Endothelial cell of umbilical vein (primary cell): ENCODE data around the gene AIM2. TPM values are rescaled to one million over a fixed set of nuclear protein-coding genes. Genes with fewer than 3 reads are reported as not detected.

Source experiments
- BruUV-seq: library from RNA; stranded (reverse); fragments of 400-500 nt; replicated peaks from 2 replicates; lab custom pipeline; 2021; lab: Mats Ljungman, UMichigan
- CTCF ChIA-PET: fragments of 300-600, 350-600 bp; sonication (Branson Sonifier 250); formaldehyde crosslinking; loops from one replicate; lab custom pipeline; 2021; ENCODE audit warnings: antibody characterized with exemption, inconsistent platforms; lab: Charles Lee
- POLR2A ChIA-PET: fragments of 300-600, 350-600 bp; sonication (Branson Sonifier 250); formaldehyde crosslinking; loops from one replicate; lab custom pipeline; 2021; ENCODE audit warnings: antibody characterized with exemption, inconsistent platforms; lab: Charles Lee
- DNase-seq: peaks from one replicate; pipeline ENCODE4 v3.0.0-alpha.2; 2011; ENCODE audit warnings: low read depth, low spot score
- FAIRE-seq: peaks from 2 replicates; lab custom pipeline; 2011; peaks lifted over from hg19 to GRCh38; lab: Jason Lieb, UNC
- H2AFZ ChIP-seq: 2 replicates; pipeline ENCODE4 v1.6.0; 2012; ENCODE audit warnings: low read depth, low read length, control low read depth, inconsistent platforms
- H3K27ac ChIP-seq: 2 replicates; pipeline ENCODE4 v1.5.1; 2011; ENCODE audit warnings: low read depth, mild to moderate bottlenecking, control low read depth, low read length, moderate library complexity; ENCODE audit not compliant: insufficient read depth
- H3K27me3 ChIP-seq, 2 experiments: 2 replicates each; pipeline versions ENCODE4 v1.6.0 to v1.6.1; 2011; ENCODE audit warnings: low read length in 2 of 2, mixed read lengths in 1 of 2; ENCODE audit not compliant: control insufficient read depth in 2 of 2, insufficient read depth in 2 of 2
- H3K36me3 ChIP-seq, 2 experiments: 2 replicates in 1 of 2; 3 replicates in 1 of 2; pipeline ENCODE4 v1.5.1; 2011; ENCODE audit warnings: low read length in 2 of 2, mild to moderate bottlenecking in 1 of 2, moderate library complexity in 1 of 2; ENCODE audit not compliant: control insufficient read depth in 2 of 2, insufficient read depth in 2 of 2; ENCODE audit errors: extremely low read depth in 1 of 2
- H3K4me1 ChIP-seq: 3 replicates; pipeline ENCODE4 v1.5.1; 2011; ENCODE audit warnings: mild to moderate bottlenecking, low read length; ENCODE audit not compliant: control insufficient read depth, insufficient read depth; ENCODE audit errors: extremely low read depth
- H3K4me2 ChIP-seq: 2 replicates; pipeline ENCODE4 v1.6.1; 2011; ENCODE audit warnings: low read length, control low read depth, mixed read lengths; ENCODE audit not compliant: insufficient read depth
- H3K4me3 ChIP-seq, 3 experiments: fragments of 200-600 bp in 1 of 3; sonication (generic), shearing (Covaris generic) in 1 of 3; replicated peaks in 1 of 3; 2 replicates each; pipeline ENCODE4 v1.5.1; 2011 to 2016; ENCODE audit warnings: control low read depth in 3 of 3, low read length in 3 of 3, mild to moderate bottlenecking in 2 of 3, inconsistent platforms in 1 of 3, low read depth in 1 of 3, moderate library complexity in 1 of 3; ENCODE audit not compliant: insufficient read depth in 1 of 3
- H3K79me2 ChIP-seq: 2 replicates; pipeline ENCODE4 v1.6.0; 2012; ENCODE audit warnings: low read length, inconsistent platforms; ENCODE audit not compliant: control insufficient read depth, insufficient read depth
- H3K9ac ChIP-seq: replicated peaks from 2 replicates; pipeline ENCODE3; 2011; ENCODE audit warnings: low read length, control low read depth; ENCODE audit not compliant: insufficient read depth; ENCODE audit errors: extremely low read depth
- H3K9me1 ChIP-seq: replicated peaks from 3 replicates; pipeline ENCODE4 v1.6.0; 2011; ENCODE audit warnings: mild to moderate bottlenecking, low read length; ENCODE audit not compliant: control insufficient read depth, insufficient read depth; ENCODE audit errors: extremely low read depth
- H3K9me3 ChIP-seq: replicated peaks from 2 replicates; pipeline ENCODE4 v1.5.1; 2012; ENCODE audit warnings: low read length, inconsistent platforms; ENCODE audit not compliant: control insufficient read depth, insufficient read depth
- H4K20me1 ChIP-seq: replicated peaks from 2 replicates; pipeline ENCODE3; 2011; ENCODE audit warnings: mild to moderate bottlenecking, low read length; ENCODE audit not compliant: control insufficient read depth, insufficient read depth; ENCODE audit errors: extremely low read depth
- EZH2 ChIP-seq: IDR thresholded peaks from 2 replicates; pipeline ENCODE4 v1.6.1; 2012; ENCODE audit warnings: borderline replicate concordance, low read depth, mild to moderate bottlenecking, moderate library complexity, low read length, inconsistent platforms; ENCODE audit not compliant: severe bottlenecking
- FOS ChIP-seq: IDR thresholded peaks from 2 replicates; pipeline ENCODE4 v1.6.1; 2011; ENCODE audit warnings: mild to moderate bottlenecking, low read length, moderate library complexity, borderline replicate concordance; ENCODE audit not compliant: insufficient read depth
- dilution Hi-C: fragments of 300-500 bp; cut with MboI; formaldehyde crosslinking; loops from one replicate; pipeline ENCODE4 v1.15.0; 2019; ENCODE audit warnings: low sequenced_read_pairs; ENCODE audit not compliant: extremely low pct_ligation_motif_present
- intact Hi-C: fragments of 100-400 bp; cut with micrococcal nuclease; formaldehyde crosslinking; loops from one replicate; pipeline ENCODE4 v1.10.0; 2022
- polyA plus RNA-seq, 4 experiments: library from polyadenylated mRNA; depleted of rRNA in 3 of 4; stranded (reverse) in 3 of 4; unstranded in 1 of 4; fragments of >200 nt; gene quantifications; 2 replicates each; pipeline versions ENCODE4 v1.2.1 to v1.2.3, GENCODE V29; 2011 to 2012; ENCODE audit warnings: missing spikeins in 1 of 4
- total RNA-seq: library from RNA; stranded (reverse); gene quantifications from 2 replicates; pipeline ENCODE4 v1.2.3, GENCODE V29; 2021
- TF ChIP-seq, protein P1 (sequence below), 2 donors: IDR thresholded peaks; 1 replicate in 1 of 2; 2 replicates in 1 of 2; pipeline ENCODE4 v1.5.1; 2011; ENCODE audit warnings: low read length in 2 of 2, mild to moderate bottlenecking in 2 of 2, moderate library complexity in 2 of 2, control low read depth in 1 of 2, inconsistent platforms in 1 of 2, low read depth in 1 of 2; ENCODE audit not compliant: insufficient read depth in 1 of 2; ENCODE audit errors: extremely low read depth in 1 of 2

AIM2 gene
- total and polyA plus RNA-seq, 2 donors (not counting 3 experiments of a cell fraction or from before 2014, with no cell fraction given) = not detected

DNA sequence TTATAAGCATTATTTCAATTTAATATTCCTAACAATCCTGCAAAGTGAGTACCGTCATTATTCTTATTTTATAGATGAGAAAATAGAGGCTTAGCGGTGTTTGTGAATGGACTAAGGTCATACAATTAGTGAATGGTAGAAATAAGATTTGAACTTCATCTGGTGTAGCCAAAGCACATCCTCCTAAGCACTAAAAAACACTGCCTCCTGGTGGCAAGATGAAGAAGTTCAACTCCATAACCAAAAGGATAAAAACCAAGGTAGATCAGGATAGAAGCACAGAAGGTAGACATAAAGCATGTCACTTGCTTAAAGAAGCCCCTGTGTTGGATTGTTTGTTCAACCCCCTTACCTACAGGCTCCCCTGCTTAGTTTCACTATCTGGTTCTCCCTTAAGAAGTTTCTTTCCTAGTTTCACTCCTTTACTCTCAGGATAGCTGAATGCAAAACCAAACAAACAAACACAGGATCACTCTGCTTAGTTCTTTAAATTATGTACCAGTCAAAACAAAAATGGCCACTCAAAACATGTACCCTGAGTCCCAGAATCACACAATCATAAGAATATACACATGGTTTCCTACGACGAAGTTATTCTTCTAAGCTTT is 12.7 kb upstream of the AIM2 start:
- TF ChIP-seq EZH2 (no peak), FOS (no peak)
- TF ChIP-seq, protein P1, sequence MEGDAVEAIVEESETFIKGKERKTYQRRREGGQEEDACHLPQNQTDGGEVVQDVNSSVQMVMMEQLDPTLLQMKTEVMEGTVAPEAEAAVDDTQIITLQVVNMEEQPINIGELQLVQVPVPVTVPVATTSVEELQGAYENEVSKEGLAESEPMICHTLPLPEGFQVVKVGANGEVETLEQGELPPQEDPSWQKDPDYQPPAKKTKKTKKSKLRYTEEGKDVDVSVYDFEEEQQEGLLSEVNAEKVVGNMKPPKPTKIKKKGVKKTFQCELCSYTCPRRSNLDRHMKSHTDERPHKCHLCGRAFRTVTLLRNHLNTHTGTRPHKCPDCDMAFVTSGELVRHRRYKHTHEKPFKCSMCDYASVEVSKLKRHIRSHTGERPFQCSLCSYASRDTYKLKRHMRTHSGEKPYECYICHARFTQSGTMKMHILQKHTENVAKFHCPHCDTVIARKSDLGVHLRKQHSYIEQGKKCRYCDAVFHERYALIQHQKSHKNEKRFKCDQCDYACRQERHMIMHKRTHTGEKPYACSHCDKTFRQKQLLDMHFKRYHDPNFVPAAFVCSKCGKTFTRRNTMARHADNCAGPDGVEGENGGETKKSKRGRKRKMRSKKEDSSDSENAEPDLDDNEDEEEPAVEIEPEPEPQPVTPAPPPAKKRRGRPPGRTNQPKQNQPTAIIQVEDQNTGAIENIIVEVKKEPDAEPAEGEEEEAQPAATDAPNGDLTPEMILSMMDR (IDR thresholded peaks at IDR 0.05; ENCODE audit: extremely low read depth in 1 of 2, insufficient read depth in 1 of 2, low read depth in 1 of 2, low read length in 2 of 2) = peak; percentile 19 to 32
- no peaks in the 10 kb centered on the region for H4K20me1 ChIP-seq
- no peak overlapping the region for H3K27ac ChIP-seq
- DNase-seq (no peak), FAIRE-seq (no peak)
- no peak overlapping the region for H3K4me3 ChIP-seq
- H3K4me2 ChIP-seq = no peak overlapping the region
- no peaks in the 10 kb centered on the region for H3K9me1 ChIP-seq
- no peaks in the 10 kb centered on the region for H3K36me3 ChIP-seq
- intact Hi-C loops (no loop called here), dilution Hi-C loops (no loop called here)
- H3K9ac ChIP-seq = no peak overlapping the region
- H3K79me2 ChIP-seq = no peaks in the 10 kb centered on the region
- CTCF ChIA-PET = interaction anchor here (0.5 to 1.8 kb wide), 5 partner anchors 13 to 1047 kb away, joined by 3 to 14 read pairs (median 4); partner anchors contain the start of gene AIM2
- no peak overlapping the region for H2AFZ ChIP-seq
- POLR2A ChIA-PET = no interaction called here
- H3K4me1 ChIP-seq = peaks cover 35% of the 10 kb centered on the region
- no TSS peak for BruUV-seq
- peaks cover 0 to 2% of the 10 kb centered on the region in 2 experiments for H3K27me3 ChIP-seq
- no peaks in the 10 kb centered on the region for H3K9me3 ChIP-seq
